AG04450 (cell line): ENCODE results near the gene NUDT3. TPM values are rescaled to one million over a fixed set of nuclear protein-coding genes. Genes with fewer than 3 reads are reported as not detected.

Experiments used
- CTCF ChIA-PET: fragments of 300-600, 350-600 bp; formaldehyde crosslinking; extraction: SDS; loops from one replicate; lab custom pipeline; 2022; ENCODE audit warnings: antibody characterized with exemption, inconsistent platforms; lab: Charles Lee
- POLR2A ChIA-PET: fragments of 350-600 bp; formaldehyde crosslinking; extraction: SDS; loops from one replicate; lab custom pipeline; 2021; ENCODE audit warnings: antibody characterized with exemption, inconsistent platforms; lab: Yijun Ruan, JAX
- DNase-seq: peaks from one replicate; pipeline ENCODE4 v3.0.0-alpha.2; 2011; ENCODE audit warnings: low read depth, low spot score
- H3K27ac ChIP-seq: one replicate; pipeline ENCODE4 v1.5.1; 2012; ENCODE audit warnings: low read depth, low read length, control low read depth
- H3K27me3 ChIP-seq: one replicate; pipeline ENCODE4 v1.6.0; 2012; ENCODE audit warnings: low read length; ENCODE audit not compliant: control insufficient read depth, insufficient read depth
- H3K4me3 ChIP-seq: 2 replicates; pipeline ENCODE4 v1.5.1; 2011; ENCODE audit warnings: mild to moderate bottlenecking, low read depth, low read length, control low read depth
- H3K9me3 ChIP-seq: 2 replicates; pipeline ENCODE4 v1.5.1; 2012; ENCODE audit warnings: low read length; ENCODE audit not compliant: control insufficient read depth, insufficient read depth
- polyA plus RNA-seq: library from polyadenylated mRNA; depleted of rRNA; stranded (reverse); fragments of >200 nt; gene quantifications from 2 replicates; pipeline ENCODE4 v1.2.3, GENCODE V29; 2011
- TF ChIP-seq, protein P1 (sequence below): IDR thresholded peaks from 2 replicates; pipeline ENCODE4 v1.5.1; 2011; ENCODE audit warnings: low read depth, low read length, control low read depth, inconsistent platforms

Gene NUDT3
- polyA plus RNA-seq, 1 experiment, result 26.7 TPM

DNA sequence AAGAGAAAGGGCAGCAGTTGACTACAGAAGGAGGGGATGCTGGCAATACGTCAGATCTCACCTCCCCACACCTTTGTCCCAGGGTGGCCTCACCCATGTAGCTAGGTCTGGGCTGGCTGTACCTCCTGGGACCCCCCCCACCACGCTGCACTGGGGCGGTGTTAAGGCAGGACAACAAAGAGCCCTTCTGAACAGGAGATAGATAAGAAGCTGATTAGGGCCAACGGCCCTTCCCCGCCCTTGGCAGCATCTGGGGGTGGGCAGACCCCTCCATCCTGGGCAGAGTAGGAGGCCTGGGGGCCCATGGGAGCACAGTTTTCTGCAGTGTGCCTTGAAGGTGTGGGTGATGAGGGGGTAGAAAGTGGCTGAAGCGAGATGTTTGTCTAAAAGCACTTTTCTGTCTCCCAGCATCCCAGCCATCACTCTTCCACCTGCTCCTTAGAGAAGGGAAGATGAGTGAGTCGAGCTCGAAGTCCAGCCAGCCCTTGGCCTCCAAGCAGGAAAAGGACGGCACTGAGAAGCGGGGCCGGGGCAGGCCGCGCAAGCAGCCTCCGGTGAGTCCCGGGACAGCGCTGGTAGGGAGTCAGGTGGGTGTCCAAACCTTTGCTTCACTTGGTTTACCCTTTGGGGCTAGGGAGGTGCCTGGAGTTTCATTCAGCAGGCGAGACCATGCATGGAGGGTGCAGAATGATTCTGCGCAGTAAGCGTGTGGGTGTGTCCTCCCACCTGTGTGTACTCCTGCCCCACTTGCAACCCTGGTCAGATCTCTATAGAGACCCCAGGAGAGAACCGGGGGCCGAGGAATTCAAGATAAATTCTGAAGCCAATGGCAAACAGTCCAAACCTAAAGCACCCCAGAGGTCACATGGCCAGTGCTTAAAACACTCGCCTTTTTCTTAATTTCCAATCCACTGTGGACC is 151.9 kb downstream of the NUDT3 start:
- POLR2A ChIA-PET, result no interaction called here
- CTCF ChIA-PET, result interaction anchor here (0.9 kb wide), 1 partner anchor 9 kb away, joined by 3 read pairs; the partner anchor contains the start of gene SMIM29
- H3K27ac ChIP-seq, result peak overlapping the region; percentile 39
- no peak for DNase-seq
- peak overlapping the region; percentile 73; the same call in 1 of the 2 replicates for H3K4me3 ChIP-seq
- H3K9me3 ChIP-seq, result no peaks in the 10 kb centered on the region; the same call in 1 of the 2 replicates
- H3K27me3 ChIP-seq, result no peaks in the 10 kb centered on the region
- TF ChIP-seq, protein P1, sequence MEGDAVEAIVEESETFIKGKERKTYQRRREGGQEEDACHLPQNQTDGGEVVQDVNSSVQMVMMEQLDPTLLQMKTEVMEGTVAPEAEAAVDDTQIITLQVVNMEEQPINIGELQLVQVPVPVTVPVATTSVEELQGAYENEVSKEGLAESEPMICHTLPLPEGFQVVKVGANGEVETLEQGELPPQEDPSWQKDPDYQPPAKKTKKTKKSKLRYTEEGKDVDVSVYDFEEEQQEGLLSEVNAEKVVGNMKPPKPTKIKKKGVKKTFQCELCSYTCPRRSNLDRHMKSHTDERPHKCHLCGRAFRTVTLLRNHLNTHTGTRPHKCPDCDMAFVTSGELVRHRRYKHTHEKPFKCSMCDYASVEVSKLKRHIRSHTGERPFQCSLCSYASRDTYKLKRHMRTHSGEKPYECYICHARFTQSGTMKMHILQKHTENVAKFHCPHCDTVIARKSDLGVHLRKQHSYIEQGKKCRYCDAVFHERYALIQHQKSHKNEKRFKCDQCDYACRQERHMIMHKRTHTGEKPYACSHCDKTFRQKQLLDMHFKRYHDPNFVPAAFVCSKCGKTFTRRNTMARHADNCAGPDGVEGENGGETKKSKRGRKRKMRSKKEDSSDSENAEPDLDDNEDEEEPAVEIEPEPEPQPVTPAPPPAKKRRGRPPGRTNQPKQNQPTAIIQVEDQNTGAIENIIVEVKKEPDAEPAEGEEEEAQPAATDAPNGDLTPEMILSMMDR, result no peak

- no peak for DNase-seq
- Histone ChIP-seq H3K4me3 (peak overlapping the region; percentile 73), H3K27ac (peak overlapping the region; percentile 39), H3K9me3 (no peaks in the 10 kb centered on the region; the same call in 1 of the 2 replicates), H3K27me3 (no peaks in the 10 kb centered on the region)
- POLR2A ChIA-PET, result no interaction called here
- TF ChIP-seq, protein P1, result no peak
- CTCF ChIA-PET, result interaction anchor here (0.9 kb wide), 1 partner anchor 9 kb away, joined by 3 read pairs; the partner anchor contains the start of gene SMIM29
Measured at GRCh38 chr6:34239893-34240292, 152.6 kb downstream of the NUDT3 start.

- CTCF ChIA-PET, result interaction anchor here (0.9 kb wide), 1 partner anchor 10 kb away, joined by 3 read pairs; the partner anchor contains the start of gene SMIM29
- TF ChIP-seq, protein P1, result no peak
- POLR2A ChIA-PET, result no interaction called here
- H3K27ac ChIP-seq, result peak overlapping the region; percentile 39
- H3K9me3 ChIP-seq, result no peaks in the 10 kb centered on the region; the same call in 1 of the 2 replicates
- DNase-seq, result no peak
- H3K4me3 ChIP-seq, result peak overlapping the region; percentile 73
- H3K27me3 ChIP-seq, result no peaks in the 10 kb centered on the region
Measured at GRCh38 chr6:34239500-34239825, 153.0 kb downstream of the NUDT3 start.

DNA sequence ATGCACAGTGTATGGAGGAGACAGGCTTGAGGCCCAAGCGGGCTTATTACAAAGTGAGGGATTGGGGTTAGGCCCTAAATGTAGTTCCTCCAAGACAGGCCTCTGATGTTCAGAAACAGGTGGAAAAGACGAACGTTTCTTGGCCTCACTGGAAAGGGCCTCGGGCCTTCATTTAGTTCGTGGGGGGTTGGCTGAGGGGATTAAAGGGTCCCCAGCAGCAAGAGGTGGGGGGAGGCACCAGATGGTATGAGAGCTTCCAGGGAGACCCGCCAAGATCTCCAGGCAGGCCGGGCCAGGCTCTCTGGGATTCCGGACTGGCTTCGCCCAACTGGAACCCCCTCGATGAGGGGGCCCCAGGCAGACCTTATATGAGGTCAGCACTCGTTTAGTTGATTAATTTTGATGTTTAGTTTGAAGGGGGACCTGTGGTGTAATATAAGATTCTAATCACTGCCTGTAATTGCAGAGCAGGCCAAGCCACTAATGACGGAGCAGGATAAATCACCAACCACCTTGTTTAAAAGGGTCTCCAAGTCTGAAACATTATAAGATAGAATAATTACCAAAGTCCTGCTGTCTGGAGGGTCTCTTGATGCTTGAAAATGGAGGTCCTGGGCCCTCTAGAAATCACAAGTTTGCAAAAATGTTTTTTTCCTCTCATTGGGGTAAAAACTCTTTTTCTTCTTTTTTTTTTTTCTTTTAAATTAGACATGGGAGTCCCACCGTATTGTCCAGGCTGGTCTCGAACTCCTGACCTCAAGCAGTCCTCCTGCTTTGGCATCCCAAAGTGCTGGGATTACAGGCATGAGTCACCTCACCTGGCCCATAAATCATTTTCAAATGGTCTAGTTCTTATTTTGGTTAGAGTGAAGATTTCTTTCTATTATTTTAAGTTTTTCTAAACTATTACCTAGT is 153.6 kb downstream of the NUDT3 start:
- CTCF ChIA-PET, result no interaction called here
- DNase-seq, result no peak
- TF ChIP-seq, protein P1, result no peak
- Histone ChIP-seq H3K27me3 (no peaks in the 10 kb centered on the region), H3K9me3 (no peaks in the 10 kb centered on the region; the same call in 1 of the 2 replicates), H3K4me3 (peak overlapping the region; percentile 73), H3K27ac (peak overlapping the region; percentile 57)
- POLR2A ChIA-PET, result no interaction called here
